ENCODE measurements around the gene PDE1C.

Gene PDE1C

GRCh38 chr7:31828520-31828919 lies 241.7 kb downstream of the PDE1C start:
- TF ChIP-seq POLR2A (IDR thresholded peaks at IDR 0.05; ENCODE audit: low read depth, low read length) = no peak
- TF ChIP-seq PAX5 (IDR thresholded peaks at IDR 0.05; ENCODE audit: insufficient read depth, low read length, severe bottlenecking) = no peak
- TF ChIP-seq TAF1 (IDR thresholded peaks at IDR 0.05; ENCODE audit: low read depth, low read length) = no peak
- TF ChIP-seq SPI1 (IDR thresholded peaks at IDR 0.05; ENCODE audit: low read depth, low read length) = no peak
- no peak for TF ChIP-seq POLR2AphosphoS5 (IDR thresholded peaks at IDR 0.05; ENCODE audit: low read depth, low read length)
- no peak for TF ChIP-seq POU2F2 (IDR thresholded peaks at IDR 0.05; ENCODE audit: low read depth, low read length)
- no peak for FAIRE-seq
- DNase-seq (ENCODE audit: insufficient read length, low spot score) = no peak

DNA sequence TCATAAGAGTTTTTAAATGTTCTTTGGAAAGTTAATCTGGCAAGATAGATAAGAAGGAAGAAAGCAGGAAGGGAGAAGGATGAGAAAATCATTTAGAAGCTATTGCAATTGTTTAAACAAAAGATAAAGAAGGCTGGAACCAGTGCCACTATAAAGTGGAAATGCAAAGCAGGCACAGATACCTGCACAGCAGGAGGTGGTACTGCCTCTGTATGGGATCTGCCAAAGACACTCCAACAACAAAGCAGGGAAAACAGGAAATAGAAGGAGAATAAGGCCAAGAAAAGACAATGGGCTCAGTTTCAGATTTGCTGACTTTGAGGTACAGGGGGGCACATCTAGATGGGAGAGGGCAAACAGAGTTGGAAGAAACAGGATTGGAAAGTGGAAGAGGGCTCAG lies 244.6 kb downstream of the PDE1C start:
- DNase-seq (ENCODE audit: insufficient read length, low spot score) (no peak), FAIRE-seq (no peak)
- TF ChIP-seq POLR2A (IDR thresholded peaks at IDR 0.05; ENCODE audit: low read depth, low read length) (no peak), PAX5 (IDR thresholded peaks at IDR 0.05; ENCODE audit: insufficient read depth, low read length, severe bottlenecking) (no peak), TAF1 (IDR thresholded peaks at IDR 0.05; ENCODE audit: low read depth, low read length) (no peak)

GRCh38 chr7:31819031-31819430 lies 251.2 kb downstream of the PDE1C start:
- no peak for TF ChIP-seq SPI1 (IDR thresholded peaks at IDR 0.05; ENCODE audit: low read depth, low read length)
- no peak for TF ChIP-seq POLR2AphosphoS5 (IDR thresholded peaks at IDR 0.05; ENCODE audit: low read depth, low read length)
- no peak for TF ChIP-seq PAX5 (IDR thresholded peaks at IDR 0.05; ENCODE audit: insufficient read depth, low read length, severe bottlenecking)
- TF ChIP-seq POU2F2 (IDR thresholded peaks at IDR 0.05; ENCODE audit: low read depth, low read length) = no peak
- TF ChIP-seq TAF1 (IDR thresholded peaks at IDR 0.05; ENCODE audit: low read depth, low read length) = no peak
- no peak for TF ChIP-seq POLR2A (IDR thresholded peaks at IDR 0.05; ENCODE audit: low read depth, low read length)
- FAIRE-seq = no peak
- no peak for DNase-seq (ENCODE audit: insufficient read length, low spot score)

GRCh38 chr7:31816810-31817209 lies 253.4 kb downstream of the PDE1C start:
- DNase-seq (ENCODE audit: insufficient read length, low spot score) = no peak
- FAIRE-seq = no peak
- no peak for TF ChIP-seq POU2F2 (IDR thresholded peaks at IDR 0.05; ENCODE audit: low read depth, low read length)
- TF ChIP-seq PAX5 (IDR thresholded peaks at IDR 0.05; ENCODE audit: insufficient read depth, low read length, severe bottlenecking) = no peak
- TF ChIP-seq POLR2A (IDR thresholded peaks at IDR 0.05; ENCODE audit: low read depth, low read length) = no peak
- no peak for TF ChIP-seq SPI1 (IDR thresholded peaks at IDR 0.05; ENCODE audit: low read depth, low read length)
- no peak for TF ChIP-seq POLR2AphosphoS5 (IDR thresholded peaks at IDR 0.05; ENCODE audit: low read depth, low read length)
- TF ChIP-seq TAF1 (IDR thresholded peaks at IDR 0.05; ENCODE audit: low read depth, low read length) = no peak

DNA sequence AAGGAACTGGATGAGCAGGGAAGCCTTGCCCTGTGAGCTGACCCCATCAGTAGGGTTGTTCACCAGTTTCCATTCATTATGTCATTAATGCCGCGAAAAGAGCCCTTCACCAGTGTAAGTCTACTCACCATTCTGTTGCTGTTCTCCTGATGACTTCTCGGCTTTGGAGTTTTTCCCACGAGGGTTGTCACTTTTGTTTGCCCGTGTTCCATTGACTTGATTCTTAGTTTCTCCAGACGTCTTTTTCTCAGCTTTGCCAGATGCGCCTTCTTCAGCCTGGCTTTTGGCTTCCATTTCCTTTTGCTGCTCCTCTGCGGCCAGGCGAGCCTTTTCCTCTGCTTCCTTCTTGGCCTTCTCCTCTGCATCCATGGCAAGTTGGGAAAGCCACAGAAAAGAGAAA lies 254.4 kb downstream of the PDE1C start:
- no peak for FAIRE-seq
- TF ChIP-seq POU2F2 (IDR thresholded peaks at IDR 0.05; ENCODE audit: low read depth, low read length) = no peak
- TF ChIP-seq PAX5 (IDR thresholded peaks at IDR 0.05; ENCODE audit: insufficient read depth, low read length, severe bottlenecking) = no peak
- TF ChIP-seq TAF1 (IDR thresholded peaks at IDR 0.05; ENCODE audit: low read depth, low read length) = no peak
- no peak for TF ChIP-seq POLR2A (IDR thresholded peaks at IDR 0.05; ENCODE audit: low read depth, low read length)
- TF ChIP-seq POLR2AphosphoS5 (IDR thresholded peaks at IDR 0.05; ENCODE audit: low read depth, low read length) = no peak
- no peak for TF ChIP-seq SPI1 (IDR thresholded peaks at IDR 0.05; ENCODE audit: low read depth, low read length)
- DNase-seq (ENCODE audit: insufficient read length, low spot score) = no peak

DNA sequence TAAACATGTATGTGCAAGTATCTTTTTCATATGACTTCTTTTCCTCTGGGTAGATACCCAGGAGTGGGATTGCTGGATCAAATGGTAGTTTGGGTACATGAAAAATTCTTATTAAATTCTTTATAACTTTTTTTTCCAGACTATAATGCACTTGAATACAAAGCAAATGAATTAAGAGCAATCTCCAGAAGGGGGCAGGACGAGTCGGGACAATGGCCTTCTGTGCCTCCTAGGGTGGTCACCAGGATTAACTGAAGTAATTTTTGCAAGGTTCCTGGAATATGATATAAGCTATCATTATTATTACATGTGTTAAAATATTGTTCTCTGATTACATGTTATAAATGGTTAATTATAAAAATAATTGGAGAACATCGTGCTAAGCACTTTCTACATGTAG lies 256.0 kb downstream of the PDE1C start:
- DNase-seq (ENCODE audit: insufficient read length, low spot score) (no peak), FAIRE-seq (no peak)
- TF ChIP-seq POLR2A (IDR thresholded peaks at IDR 0.05; ENCODE audit: low read depth, low read length) (no peak), SPI1 (IDR thresholded peaks at IDR 0.05; ENCODE audit: low read depth, low read length) (no peak)

- peak; percentile 41 for FAIRE-seq
- no peak for TF ChIP-seq POLR2A (IDR thresholded peaks at IDR 0.05; ENCODE audit: low read depth, low read length)
- no peak for TF ChIP-seq TAF1 (IDR thresholded peaks at IDR 0.05; ENCODE audit: low read depth, low read length)
- no peak for TF ChIP-seq PAX5 (IDR thresholded peaks at IDR 0.05; ENCODE audit: insufficient read depth, low read length, severe bottlenecking)
- TF ChIP-seq SPI1 (IDR thresholded peaks at IDR 0.05; ENCODE audit: low read depth, low read length) = peak; percentile 89
- TF ChIP-seq POU2F2 (IDR thresholded peaks at IDR 0.05; ENCODE audit: low read depth, low read length) = no peak
- no peak for TF ChIP-seq POLR2AphosphoS5 (IDR thresholded peaks at IDR 0.05; ENCODE audit: low read depth, low read length)
- DNase-seq (ENCODE audit: insufficient read length, low spot score) = no peak
Measured at GRCh38 chr7:31811650-31812461, 258.4 kb downstream of the PDE1C start.

DNA sequence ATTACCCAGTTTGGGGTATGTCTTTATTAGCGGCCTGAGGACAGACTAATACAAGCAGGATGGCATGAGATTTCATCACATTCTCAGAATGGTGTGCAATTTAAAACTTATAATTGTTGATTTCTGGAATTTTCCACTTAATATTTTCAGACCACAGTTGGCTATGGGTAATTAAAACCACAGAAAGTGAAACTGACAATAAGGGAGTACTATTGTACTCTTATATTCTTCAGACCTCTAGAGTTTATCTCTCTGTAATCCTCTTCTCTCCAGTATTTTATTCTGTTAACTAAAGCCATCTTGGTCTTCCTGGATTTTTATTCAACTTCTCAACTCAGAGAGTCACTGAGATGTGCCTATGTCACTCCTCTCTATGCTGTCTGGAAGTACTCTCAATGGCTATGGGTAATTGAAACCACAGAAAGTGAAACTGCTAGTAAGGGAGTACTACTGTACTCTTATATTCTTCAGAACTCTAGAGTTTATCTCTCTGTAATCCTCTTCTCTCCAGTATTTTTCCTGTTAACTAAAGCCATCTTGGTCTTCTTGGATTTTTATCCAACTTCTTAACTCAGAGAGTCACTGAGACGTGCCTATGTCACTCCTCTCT lies 264.9 kb downstream of the PDE1C start:
- no peak for FAIRE-seq
- TF ChIP-seq TAF1 (IDR thresholded peaks at IDR 0.05; ENCODE audit: low read depth, low read length) (no peak), POLR2A (IDR thresholded peaks at IDR 0.05; ENCODE audit: low read depth, low read length) (no peak), PAX5 (IDR thresholded peaks at IDR 0.05; ENCODE audit: insufficient read depth, low read length, severe bottlenecking) (no peak), POU2F2 (IDR thresholded peaks at IDR 0.05; ENCODE audit: low read depth, low read length) (no peak), SPI1 (IDR thresholded peaks at IDR 0.05; ENCODE audit: low read depth, low read length) (no peak), POLR2AphosphoS5 (IDR thresholded peaks at IDR 0.05; ENCODE audit: low read depth, low read length) (no peak)
- DNase-seq (ENCODE audit: insufficient read length, low spot score) = no peak

- no peak for TF ChIP-seq TAF1 (IDR thresholded peaks at IDR 0.05; ENCODE audit: low read depth, low read length)
- no peak for TF ChIP-seq SPI1 (IDR thresholded peaks at IDR 0.05; ENCODE audit: low read depth, low read length)
- no peak for TF ChIP-seq PAX5 (IDR thresholded peaks at IDR 0.05; ENCODE audit: insufficient read depth, low read length, severe bottlenecking)
- no peak for TF ChIP-seq POLR2A (IDR thresholded peaks at IDR 0.05; ENCODE audit: low read depth, low read length)
- TF ChIP-seq POU2F2 (IDR thresholded peaks at IDR 0.05; ENCODE audit: low read depth, low read length) = no peak
- TF ChIP-seq POLR2AphosphoS5 (IDR thresholded peaks at IDR 0.05; ENCODE audit: low read depth, low read length) = no peak
- FAIRE-seq (no peak), DNase-seq (ENCODE audit: insufficient read length, low spot score) (no peak)
Measured at GRCh38 chr7:31796375-31796774, 273.8 kb downstream of the PDE1C start.

Data from GM12891 (cell line).